HUDEP-2 (cell line): ENCODE data around the gene SORD.

Source experiments
- DNase-seq, 76 experiments: peaks; one replicate each; lab custom pipeline; 2025; ENCODE audit not compliant: unreplicated experiment in 76 of 76; lab: John Stamatoyannopoulos, UW

The SORD gene

DNA sequence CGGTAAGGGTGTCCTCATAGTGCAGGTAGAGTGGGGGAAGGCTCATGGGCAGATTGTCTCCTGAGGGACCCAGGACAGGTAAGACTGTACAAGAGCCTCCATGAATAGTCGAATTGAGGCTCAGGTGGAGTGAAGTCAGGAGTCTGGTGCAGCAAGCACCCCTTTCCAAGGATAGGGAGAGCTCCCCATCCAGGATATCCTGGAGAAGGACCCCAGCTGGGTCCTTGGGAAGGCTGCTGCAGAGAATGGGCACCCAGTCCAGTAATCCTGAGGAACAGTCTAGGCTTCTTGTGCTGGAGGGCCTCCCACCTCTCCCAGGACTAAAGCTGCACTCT is 91.7 kb downstream of the SORD start:
- no peak for DNase-seq

DNA sequence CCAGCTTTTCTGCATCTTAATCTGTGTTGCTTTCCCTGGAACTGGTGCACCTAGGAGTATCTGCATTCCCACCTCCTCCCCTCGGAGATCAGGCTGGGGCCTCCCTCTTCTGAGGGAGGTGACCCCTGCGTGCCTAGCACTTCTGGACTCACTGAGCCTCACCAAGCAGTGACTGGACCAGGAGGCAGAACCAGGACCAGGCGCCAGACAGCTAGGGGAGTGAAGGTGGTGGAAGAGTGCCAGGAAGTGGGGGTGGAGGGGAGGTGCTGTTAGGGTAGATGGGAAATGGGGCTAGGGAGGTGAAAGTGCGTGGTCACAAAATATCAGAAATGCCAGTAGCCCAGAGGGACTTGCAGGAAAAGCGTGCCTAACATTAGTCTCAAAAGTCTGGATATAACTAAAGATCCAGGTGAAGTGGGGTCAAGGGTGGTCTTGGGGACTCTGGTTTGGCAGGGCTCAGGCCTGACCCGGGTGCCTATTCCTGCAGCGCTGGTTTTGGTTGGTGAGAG is 92.4 kb downstream of the SORD start:
- DNase-seq = no peak

GRCh38 chr15:45116006-45116481 is 93.0 kb downstream of the SORD start:
- no peak for DNase-seq

GRCh38 chr15:45116482-45117307 is 93.7 kb downstream of the SORD start:
- no peak for DNase-seq

- DNase-seq = no peak
Observed at GRCh38 chr15:45117308-45118130, 94.5 kb downstream of the SORD start.

GRCh38 chr15:45118131-45118588 is 95.2 kb downstream of the SORD start:
- DNase-seq = peak in 72 of 76 experiments; percentile 11 to 86 (median 71)

DNA sequence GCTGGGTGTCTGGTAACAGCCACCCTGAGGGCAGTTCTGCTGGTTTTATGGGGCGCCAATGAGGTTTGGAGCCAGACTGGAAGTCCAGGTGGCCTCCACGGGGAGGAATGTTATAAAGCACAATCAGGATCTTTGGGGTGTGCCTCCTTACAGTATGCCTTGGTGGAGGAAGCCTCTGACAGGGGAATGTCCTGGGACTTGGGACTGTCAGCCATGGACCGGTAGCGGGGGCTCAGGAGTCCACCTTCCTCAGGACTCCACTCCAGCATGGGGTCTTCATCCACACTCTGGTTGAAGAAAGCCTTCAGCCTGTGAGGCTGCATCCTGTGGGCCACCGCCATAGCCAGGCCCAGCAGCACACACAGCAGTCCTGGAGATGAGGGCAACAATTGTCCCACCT is 96.0 kb downstream of the SORD start:
- no peak for DNase-seq

DNA sequence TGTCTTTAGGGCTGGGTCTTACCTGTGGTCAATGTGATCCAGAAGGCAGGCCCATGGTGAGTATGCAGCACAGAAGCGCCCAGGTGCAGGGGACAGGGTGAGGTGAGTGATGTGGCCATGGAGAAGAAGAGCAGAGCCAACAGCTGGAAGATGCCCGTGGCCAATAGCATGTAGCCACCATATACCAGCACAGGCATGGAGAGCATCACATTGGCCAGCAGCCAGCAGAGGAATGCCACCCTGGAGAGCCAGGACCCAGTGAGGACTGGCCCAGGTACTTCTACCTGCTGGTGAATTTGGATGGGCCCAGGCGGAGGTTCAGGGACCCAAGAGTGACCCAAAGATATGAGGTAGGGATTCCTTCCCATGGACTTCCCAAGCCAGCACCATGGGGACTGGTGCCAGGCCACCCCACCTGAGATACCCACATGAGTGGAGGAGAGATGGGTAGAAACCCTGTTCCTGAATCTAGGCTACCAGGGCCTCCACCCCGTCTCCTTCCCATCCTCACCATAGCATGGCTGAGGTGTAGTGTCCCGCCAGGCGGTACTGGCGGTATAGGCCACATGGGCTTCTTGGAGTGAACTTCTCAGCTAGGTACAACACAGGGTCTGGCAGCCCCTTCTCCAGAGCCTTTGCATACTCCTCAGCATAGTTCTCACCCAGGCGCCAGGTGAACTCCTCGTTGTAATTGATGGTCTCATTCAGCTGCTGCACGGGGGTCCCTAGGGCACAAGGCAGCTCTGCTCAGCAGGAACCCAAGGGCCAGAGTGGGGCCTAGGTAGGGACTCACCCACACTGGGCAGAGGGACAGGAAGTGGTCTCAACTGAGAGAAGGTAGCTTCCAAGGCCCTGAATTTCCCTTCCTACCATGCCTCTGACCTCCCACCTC is 97.3 kb downstream of the SORD start:
- DNase-seq = no peak

- no peak for DNase-seq
Observed at GRCh38 chr15:45121020-45121419, 98.0 kb downstream of the SORD start.

DNA sequence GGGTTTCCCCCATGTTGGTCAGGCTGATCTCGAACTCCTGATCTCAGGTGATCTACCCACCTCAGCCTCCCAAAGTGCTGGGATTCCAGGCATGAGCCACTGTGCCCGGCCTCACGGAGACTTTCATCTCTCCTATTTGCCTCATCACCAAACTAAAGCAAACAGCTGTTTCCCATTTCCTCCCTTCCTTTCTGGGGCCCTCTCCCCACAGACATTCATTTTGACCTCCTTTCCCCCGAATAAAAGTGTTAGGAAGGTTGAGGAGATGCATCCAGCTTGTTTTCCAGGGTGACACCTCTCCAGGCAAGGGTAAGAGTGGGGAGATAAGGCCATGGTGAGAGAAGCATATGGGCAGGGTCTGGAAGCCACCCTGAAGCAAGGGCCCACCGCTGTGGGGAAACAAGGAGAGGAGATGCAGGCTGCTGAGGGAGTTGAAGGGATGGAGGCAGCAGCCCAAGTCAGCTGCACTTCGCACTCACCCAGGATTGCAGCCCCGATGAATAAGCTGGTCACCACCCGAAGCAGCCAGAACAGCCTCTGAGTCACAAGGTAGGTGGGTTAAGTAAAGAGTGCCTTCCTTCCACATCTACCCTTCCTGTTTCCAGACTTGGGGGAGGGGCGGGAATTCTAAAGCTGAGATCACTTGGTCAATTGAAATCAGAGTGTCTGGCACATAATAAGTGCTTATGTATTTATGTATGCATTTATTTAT is 98.9 kb downstream of the SORD start:
- no peak for DNase-seq

DNA sequence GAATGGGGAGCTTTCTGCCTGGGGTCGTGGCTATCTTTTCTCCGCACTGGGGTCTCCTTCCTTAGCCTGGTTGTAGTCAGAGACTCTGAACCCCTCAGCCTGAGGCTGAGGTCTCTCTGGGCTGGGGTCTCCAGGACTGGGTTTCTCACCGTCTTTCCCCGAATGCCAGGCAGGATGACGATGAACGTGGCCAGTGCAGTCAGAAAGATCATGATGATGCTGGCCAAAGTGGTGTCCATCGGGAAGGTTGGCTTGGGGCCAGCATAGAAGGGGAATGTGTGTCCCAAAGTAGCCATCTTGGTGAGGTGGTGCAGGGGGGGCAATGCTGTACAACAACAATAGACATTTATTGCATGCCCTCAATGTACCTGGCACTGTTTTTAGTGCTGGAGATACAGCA is 99.7 kb downstream of the SORD start:
- no peak for DNase-seq

GRCh38 chr15:45123397-45123796 is 100.4 kb downstream of the SORD start:
- DNase-seq = no peak

DNA sequence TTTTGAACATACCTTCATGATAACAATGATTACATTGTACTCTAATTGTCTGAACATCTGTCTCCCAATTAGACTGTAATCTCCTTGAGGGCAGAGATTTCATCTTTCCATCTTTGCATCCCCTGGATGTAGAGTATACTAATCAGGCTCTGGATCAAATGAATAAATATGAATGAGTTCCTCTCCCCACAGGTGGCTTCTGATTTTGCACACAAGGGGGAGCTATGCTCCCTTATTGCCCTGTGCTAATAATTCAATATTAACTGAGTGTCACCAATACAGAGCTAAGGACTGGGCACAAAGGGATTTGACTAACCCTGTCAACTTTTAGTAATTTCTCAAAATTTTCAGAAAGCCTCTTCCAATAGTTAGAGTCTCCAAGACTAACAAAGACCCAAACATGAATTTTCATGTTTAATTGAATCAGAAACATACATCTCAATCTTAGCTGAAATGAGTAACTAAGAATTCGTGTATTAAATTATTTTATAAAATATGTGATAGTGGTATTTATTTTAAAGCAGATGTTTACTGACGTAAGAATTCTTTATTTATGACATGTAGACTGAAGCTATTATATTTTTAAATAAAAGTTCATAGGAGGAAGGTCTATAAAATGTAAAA is 103.7 kb downstream of the SORD start:
- DNase-seq = peak in 27 of 76 experiments; percentile 2 to 53 (median 14)
